ENCODE data around the gene CEP162.
"Not testable (repeated sequence)": the region's sequence is repeated elsewhere in the genome, so short reads cannot be mapped to it uniquely, and the experiment has no call there.

CEP162 gene

DNA sequence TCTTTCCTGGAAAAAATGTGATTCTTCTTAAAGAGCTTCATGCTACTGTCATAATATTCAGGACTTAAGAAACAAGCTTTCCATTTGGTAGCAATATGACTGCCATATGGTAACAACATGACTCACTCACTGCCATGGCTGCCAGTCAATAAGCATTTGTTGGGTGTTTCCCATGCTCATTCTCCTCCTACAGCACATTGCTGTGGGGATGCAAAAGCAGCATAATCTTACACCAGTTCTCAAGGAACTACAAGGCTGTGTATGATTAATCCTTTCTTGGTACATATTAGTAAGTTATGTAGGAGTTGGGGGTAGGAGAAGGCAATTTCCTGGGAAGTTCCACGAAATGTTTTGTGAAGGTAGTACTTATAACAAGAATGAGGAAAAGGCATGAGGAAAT lies 76.7 kb downstream of the CEP162 start:
- no peak for DNase-seq

DNA sequence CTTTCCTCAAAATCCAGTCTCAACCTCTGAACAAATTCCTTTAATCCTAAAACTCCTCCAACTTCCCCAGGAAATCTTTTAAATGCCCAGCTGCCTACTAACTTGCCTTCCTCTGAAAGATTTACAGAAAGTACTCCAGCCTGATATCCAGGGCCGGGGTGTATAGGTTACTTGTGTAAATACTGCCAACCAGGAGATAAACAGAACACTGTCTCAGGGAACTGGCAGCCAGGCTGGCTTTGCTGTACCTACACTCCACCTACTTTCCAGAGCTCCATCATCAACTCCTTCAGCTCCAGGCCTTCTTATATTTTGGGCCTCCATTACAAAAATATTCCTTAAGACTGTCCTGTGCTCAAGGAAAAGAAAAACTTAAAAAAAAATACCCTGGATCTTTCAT lies 85.9 kb downstream of the CEP162 start:
- DNase-seq = no peak

DNA sequence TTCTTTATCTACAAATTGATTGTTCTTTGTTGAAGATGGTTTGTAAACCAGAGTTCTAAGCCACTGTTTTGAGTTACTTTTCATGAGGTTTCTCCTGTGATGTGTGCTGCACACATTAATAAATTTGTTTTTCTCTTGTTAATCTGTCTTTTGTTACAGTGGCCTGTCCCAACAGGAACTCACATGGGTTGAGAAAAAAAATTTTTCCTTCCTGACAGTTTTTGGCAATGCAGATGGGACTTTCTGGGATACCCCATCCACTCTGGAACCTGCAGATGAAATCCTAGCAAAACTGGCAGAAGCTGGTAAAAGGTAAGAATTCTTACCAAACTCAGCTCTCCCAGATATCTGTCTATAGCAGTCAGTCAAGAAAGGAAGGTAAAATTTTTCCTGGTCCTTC lies 88.1 kb downstream of the CEP162 start:
- no peak for DNase-seq

DNA sequence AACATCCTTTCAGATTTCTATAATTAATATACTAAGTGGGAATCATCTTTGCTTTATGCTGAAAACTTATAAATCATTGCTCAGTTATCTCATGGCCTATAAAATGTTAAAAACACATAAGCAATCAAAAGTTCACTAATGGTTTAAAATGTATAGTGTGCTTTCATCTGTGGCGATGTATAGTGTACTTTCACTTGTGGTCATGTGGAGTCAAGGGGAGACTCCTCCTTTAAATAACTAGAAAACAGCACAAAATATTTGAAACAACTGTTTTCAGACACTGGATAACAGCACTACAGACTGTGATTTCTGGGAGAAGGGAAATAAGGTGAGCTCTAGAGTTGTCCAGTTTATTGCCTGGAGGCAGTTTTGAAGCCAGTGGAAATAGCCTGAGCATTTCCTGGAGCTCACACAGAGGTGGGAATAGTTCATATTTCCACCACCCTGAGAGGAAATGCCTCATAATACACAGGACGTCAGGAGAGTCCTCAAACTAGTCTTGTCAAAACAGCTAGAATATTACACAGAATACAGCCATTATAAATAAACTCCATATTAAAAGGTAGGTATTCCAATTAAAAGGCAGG lies 89.4 kb downstream of the CEP162 start:
- DNase-seq = no peak

DNA sequence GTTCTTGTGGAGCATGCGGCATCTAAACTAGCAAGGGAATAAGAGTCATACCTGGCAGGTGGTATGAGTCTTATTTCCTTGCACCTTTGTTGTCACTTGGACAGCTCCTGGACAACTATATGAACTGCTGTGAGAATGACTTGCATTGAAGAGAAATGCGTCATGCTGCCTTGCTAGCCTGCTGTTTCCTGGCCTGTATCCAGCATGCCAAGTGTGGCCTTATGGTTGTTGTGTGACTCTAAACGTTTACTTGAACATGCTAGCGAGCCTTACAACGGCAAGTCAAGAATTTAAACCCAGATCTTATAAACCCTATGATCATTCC lies 90.4 kb downstream of the CEP162 start:
- no peak for DNase-seq

DNA sequence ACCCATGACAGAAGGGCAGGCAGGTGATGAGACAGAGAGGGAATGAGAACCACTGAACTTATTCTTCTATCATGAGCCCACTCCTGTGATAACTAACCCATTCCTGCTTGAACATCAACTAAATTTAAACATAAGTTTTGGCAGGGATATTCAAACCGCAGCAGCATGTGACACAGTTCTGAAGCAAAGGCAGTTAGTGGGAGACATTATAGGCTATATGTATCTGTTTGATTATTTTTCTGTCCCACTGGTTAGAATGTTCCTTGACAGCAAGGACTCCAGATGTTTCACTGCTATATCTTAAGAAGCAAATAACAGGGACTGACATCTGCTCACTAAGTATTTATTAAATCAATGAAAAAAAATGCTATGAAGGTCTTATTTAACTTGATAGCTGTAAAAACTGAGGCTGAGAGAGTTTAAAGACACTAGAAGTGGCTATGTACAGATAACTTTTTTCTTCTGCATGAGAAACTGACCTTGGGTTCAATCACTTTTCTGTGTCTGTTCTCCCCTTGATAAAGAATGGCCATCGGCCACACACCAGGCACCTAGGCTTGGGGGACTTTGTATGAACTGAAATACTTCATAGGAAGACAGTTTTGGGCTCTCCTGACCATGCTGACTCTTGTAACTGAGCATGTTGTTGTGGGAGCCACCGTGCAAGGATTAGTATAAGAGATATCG lies 90.9 kb downstream of the CEP162 start:
- no peak for DNase-seq

DNA sequence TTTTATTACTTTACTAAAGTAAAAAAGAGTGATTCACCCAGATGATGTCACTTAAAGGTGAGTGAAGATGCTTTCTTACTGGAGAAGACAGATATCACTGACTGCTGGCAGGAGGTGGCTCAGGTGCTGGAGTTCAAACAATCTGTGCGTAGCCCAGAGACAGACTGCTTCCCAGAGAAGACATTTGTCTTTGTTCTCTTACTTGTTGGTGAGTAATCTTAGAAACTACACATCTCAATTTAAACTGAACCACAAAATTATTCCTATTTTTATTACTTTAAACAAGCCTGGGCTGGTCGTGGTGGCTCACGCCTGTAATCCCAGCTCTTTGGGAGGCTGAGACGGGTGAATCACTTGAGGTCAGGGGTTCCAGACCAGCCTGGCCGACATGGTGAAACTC lies 92.2 kb downstream of the CEP162 start:
- DNase-seq = no peak

DNA sequence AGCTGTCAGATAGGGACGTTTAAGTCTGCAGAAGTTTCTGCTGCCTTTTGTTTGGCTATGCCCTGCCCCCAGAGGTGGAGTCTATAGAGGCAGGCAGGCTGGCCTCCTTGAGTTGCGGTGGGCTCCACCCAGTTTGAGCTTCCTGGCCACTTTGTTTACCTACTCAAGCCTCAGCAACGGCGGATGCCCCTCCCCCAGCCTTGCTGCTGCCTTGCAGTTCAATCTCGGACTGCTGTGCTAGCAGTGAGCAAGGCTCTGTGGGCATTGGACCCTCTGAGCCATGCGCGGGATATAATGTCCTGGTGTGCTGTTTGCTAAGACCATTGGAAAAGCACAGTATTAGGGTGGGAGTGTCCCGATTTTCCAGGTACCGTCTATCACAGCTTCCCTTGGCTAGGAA lies 94.1 kb downstream of the CEP162 start:
- not testable (repeated sequence) for DNase-seq

DNA sequence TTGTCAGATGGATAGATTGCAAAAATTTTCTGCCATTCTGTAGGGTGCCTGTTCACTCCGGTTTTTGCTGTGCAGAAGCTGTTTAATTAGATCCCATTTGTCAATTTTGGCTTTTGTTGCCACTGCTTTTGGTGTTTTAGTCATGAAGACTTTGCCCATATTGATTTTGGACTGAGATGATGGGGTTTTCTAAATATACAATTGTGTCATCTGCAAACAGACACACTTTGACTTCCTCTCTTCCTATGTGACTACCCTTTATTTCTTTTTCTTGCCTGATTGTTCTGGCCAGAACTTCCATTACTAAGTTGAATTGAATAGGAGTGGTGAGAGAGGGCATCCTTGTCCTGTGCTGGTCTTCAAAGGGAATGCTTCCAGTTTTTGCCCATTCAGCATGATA lies 97.9 kb downstream of the CEP162 start:
- not testable (repeated sequence) for DNase-seq

DNA sequence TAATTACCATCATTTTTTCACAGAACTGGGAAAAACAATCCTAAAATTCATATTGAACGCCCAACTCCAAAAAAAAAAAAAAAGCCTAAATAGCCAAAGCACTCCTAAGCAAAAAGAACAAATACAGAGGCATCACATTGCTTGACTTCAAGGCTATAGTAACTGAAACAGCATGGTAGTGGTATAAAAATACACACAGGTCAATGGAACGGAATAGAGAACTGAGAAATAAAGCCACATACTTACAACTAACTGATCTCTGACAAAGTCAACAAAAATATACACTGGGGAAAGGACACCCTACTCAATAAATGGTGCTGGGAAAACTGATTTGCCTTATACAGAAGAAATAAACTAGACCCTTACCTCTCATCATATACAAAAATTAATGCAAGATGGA lies 104.3 kb downstream of the CEP162 start:
- DNase-seq = no peak

DNA sequence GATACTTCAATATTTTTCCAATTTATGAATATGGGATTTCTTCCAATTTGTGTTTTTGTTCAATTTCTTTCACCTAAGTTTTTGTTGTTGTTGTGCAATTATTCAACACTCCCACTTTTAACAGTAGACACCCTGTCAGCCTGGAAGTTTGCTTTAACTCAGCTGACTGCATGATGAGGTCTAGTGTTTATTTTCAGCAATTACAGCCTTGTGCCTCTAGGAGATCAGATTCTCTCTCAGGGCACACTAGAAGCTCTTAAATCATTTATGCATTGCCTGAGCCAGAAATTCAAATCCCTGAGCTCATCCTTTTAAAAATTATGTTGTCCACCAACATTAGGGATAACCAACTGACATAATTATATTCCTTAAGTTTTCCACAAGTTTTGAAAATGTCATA lies 108.2 kb downstream of the CEP162 start:
- no peak for DNase-seq

DNA sequence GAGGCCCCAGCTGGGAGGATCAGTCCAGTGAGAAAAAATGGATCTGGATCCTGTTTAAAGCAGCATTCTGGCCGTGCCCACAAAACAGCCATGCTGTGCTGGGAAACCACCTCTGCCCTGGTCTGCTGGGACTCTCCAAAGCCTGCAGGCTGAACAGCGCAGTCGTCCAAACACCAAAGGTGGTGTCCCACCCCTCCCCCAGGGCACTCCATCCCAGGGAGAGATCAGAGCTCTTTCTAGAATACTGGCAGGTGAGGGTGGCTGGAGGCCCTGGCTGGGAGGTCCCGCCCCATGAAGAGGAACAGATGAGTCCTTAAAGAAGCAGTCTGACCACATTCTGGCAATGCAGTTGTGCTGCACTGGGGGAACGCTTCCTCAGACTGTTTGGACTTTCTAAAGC lies 109.3 kb downstream of the CEP162 start:
- DNase-seq = no peak

DNA sequence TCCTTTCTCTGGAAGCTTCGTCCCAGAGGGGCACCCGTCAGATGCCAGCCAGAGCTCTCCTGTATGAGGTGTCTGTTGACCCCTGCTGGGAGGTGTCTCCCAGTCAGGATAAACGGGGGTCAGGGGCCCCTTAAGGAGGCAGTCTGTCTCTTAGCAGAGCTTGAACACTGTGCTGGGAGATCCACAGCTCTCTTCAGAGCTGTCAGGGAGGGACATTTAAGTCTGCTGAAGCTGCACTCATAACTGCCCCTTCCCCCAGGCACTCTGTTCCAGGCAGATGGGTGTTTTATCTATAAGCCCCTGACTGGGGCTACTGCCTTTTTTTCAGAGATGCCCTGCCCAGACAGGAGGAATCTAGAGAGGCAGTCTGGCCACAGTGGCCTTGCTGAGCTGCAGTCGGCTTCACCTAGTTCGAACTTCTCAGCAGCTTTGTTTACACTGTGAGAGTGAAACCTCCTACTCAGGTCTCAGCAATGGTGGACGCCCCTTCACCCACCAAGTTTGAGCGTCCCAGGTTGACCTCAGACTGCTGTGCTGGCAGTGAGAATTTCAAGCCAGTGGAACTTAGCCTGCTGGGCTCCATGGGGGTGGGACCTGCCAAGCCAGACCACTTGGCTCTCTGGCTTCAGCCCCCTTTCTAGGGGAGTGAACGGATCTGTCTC lies 112.4 kb downstream of the CEP162 start:
- DNase-seq = not testable (repeated sequence)

DNA sequence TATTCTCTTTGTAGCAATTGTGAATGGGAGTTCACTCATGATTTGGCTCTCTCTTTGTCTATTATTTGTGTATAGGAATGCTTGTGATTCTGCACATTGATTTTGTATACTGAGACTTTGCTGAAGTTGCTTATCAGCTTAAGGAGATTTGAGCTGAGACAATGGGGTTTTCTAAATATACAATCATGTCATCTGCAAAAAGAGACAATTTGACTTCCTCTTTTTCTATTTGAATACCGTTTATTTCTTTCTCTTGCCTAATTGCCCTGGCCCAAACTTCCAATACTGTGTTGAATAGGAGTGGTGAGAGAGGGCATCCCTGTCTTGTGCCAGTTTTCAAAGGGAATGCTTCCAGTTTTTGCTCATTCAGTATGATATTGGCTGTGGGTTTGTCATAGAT lies 116.1 kb downstream of the CEP162 start:
- not testable (repeated sequence) for DNase-seq

DNA sequence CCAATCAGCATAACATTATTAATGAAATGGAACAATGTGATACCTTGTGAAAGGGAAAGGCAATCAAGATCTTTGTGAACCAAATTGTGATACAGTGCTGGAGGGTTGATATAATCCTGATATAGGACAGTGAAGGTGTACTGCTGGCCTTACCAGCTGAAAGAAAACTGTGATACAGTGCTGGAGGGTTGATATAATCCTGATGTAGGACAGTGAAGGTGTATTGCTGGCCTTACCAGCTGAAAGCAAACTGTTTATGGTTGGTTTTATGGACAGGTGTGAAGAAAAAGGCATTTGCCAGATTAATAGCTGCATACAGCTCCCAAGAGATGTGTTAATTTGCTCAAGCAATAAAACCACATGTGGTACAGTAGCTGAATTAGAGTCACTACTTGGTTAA lies 119.9 kb downstream of the CEP162 start:
- no peak for DNase-seq

DNA sequence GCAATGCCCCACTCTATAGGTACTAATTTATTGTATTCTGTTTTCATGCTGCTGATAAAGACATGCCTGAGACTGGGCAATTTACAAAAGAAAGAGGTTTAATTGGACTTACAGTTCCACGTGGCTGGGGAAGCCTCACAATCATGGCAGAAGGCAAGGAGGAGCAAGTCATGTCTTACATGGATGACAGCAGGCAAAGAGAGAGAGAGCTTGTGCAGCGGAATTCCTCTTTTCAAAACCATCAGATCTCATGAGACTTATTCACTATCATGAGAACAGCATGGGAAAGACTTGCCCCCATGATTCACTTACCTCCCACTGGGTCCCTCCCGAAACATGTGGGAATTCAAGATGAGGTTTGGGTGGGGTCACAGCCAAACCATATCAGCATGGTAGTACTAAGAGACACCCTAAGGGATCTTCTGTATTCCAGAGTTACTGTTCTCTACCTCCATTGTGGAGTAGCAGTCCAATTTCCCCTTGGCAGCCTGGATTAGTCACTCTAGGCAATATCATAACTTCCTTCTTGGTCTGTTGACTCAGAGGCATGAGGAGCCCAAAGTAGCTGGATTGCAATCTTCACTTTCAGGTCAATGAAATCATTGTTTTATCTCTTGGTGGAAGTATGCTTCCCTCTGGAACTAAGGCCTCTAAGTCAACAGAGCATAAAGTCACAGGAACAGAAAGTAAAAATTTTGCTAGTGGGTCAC lies 122.1 kb downstream of the CEP162 start:
- not testable (repeated sequence) for DNase-seq

DNA sequence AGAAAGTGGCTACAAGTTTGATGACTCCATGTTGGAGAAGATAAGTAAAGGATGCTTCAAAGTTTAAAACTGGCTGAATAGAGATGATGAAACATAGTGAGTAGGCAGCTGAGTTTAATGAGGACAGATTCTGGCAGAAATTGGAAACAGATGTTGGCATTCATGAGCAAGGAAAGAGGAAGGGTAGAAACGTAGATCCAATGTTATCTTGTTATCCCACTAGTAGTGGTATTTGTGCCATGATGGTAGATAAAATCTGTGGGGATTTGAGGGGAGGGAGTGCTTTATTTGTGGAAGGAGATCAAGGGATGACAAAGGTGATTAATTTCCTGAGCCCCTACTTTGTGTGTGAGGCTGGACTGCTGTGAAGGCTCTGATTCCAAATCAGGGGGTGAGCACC lies 124.4 kb downstream of the CEP162 start:
- DNase-seq = no peak

DNA sequence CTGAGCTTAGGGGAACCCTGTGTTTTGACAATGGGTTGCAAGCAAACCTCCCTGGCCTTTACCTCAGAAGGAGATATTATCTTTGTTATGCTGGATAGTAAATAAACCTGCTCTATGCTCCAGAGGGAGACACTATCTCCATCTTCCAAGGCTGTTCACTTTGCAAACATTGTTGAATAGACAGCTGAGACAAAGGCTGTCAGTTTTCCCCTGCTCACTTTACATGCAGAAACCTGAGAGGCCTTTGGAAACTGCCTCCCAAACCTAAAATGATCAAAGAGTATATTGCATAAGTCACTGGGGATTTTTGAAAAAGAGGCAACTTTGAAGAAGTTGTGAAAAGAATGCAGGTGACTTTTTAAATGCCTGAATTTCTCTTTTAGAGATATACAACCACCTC lies 132.3 kb downstream of the CEP162 start:
- no peak for DNase-seq

DNA sequence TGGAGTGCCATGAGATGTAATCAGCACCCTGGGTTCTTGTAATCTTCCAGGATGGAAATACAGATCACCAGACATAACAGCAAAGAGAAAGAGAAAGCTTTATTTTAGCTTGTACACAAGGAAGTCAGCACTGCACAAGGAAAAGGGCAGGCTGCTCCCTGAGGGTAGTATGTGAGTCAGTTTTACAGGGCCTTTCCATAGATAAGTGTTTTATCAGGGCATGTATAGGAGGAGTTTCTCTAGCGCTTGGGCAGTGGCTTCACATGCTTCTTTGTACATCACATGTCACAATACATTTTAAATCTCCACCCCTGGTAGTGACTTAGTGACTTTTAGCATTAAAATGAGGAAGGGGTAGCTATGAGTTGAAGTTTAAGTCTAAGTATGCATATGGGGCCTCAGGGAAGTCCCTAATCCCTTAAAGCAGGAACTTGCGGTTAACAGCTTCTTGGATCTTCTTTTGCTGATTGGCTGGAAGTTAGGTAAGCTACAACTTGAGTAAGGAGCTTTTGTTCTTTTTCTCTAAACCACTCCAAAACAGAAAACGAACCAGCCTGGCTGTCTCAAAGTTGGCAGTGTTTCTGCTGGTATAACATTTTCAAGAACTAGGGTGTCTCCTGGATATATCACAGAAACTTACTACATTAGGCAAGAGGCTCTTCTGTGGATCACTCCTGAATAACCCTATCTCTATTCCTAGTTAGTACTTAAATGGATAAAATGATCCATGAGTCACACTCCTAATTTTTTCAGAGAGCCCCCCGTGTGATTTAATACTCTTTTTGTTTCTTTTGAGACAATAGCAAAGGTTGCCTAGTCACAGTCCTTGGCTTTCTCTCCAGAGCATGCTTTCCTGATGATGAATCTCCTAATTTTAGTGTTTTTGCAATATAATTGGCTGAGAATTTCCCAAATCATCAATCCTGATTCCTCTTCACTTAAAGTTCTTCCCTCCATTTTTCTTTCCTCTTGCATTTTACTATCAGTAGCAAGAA lies 133.7 kb downstream of the CEP162 start:
- no peak for DNase-seq

DNA sequence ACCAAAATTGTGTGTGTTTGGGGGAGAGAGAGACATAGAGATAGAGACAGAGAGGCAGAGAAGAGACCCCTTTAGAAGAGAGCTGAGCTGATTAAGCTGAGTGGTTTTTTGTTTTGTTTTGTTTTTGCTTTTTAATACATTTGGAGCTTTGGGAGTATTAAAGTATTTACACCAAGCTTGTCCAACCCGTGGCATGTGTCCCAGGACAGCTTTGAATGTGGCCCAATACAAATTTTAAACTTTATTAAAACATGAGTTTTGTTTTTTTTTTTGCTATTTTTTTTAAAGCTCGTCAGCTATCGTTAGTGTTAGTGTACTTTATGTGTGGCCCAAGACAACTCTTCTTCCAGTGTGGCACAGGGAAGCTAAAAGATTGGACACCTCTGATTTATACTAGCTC lies 137.9 kb downstream of the CEP162 start:
- DNase-seq = no peak

DNA sequence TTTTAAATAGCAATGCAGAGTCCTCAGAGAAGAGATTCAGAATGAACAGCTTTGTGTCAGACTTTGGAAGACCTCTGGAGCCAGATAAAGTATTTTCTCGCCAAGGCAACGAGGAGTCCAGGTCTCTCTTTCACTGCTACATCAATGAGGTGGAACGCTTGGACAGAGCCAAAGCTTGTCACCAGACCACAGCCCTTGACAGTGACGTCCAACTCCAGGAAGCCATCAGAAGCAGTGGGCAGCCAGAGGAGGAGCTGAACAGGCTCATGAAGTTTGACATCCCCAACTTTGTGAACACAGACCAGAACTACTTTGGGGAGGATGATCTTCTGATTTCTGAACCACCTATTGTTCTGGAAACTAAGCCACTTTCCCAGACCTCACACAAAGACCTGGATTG lies 138.4 kb downstream of the CEP162 start:
- DNase-seq = no peak

DNA sequence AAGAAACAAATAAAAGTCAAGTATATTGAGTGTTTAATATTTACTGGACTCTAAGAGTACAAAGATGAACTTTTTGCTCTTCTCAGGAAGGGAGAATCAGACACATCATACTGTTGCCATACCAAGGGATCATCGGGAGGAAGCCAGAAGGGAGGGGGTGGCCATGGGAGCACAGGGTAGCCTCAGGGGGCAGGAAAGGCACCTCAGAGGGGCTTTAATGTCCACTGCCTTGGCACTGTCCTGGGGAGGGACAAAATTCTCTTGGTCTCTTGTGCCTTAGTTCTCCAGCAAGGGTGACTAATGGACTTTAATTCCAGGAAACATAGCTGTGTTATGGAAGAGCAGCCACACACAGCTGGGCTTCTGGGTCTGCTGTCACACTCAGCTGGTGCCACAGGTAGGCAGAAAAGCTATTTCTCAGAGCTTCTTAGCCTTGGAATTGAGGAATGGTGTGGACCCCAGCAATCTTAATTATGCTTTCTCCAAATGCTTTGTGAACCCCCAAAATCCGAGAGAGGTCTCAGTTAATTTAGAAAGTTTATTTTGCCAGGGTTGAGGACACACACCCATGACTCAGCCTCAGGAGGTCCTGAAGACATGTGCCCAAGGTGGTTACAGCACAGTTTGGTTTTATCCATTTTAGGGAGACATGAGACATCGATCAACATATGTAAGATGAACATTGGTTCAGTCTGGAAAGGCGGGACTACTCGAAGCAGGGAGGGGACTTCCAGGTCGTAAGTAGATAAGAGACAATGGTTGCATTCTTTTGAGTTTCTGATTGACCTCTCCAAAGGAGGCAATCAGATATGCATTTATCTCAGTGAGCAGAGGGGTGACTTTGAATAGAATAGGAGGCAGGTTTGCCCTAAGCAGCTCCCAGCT lies 140.7 kb downstream of the CEP162 start:
- DNase-seq = no peak

All from stimulated activated CD4-positive, alpha-beta T cell treated with anti-CD3 and anti-CD28 coated beads, Interleukin-15, amount 100 ng/mL, for 24 hours (primary cell).